Peyer's patch (tissue), 4 donors: ENCODE results near the gene IL17RD.

ENCODE experiments used
- POLR2A ChIP-seq, 2 donors: fragments of 450-650 bp; IDR thresholded peaks; one replicate each; pipeline ENCODE4 v1.5.1; 2017; ENCODE audit warnings: antibody characterized with exemption in 2 of 2, mild to moderate bottlenecking in 2 of 2, moderate library complexity in 2 of 2
- TF ChIP-seq, protein P1 (sequence below), 6 experiments: fragments of 450-650 bp in 4 of 6; fragments of 200-600 bp in 2 of 6; sonication (generic) in 1 of 6; IDR thresholded peaks; one replicate each; pipeline ENCODE4 v1.5.1; 2017 to 2019; ENCODE audit warnings: antibody characterized with exemption in 6 of 6, mild to moderate bottlenecking in 3 of 6, moderate library complexity in 1 of 6

DNA sequence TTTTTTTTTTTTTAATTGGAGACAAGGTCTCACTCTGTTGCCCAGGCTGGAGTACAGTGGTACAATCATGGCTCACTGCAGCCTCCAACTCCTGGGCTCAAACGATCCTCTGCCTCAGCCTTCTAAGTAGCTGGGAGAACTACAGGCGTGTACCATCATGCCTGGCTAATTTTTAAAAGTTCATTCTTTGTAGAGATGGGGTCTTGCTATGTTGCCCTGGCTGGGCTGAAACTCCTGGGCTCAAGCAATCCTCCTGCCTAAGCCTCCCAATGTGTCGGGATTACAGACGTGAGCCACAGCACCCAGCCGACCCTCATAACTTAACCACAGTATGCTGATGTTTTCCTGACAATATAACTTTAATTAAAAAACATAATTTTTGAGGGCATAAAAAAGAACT is 24.3 kb downstream of the IL17RD start:
- TF ChIP-seq, protein P1, sequence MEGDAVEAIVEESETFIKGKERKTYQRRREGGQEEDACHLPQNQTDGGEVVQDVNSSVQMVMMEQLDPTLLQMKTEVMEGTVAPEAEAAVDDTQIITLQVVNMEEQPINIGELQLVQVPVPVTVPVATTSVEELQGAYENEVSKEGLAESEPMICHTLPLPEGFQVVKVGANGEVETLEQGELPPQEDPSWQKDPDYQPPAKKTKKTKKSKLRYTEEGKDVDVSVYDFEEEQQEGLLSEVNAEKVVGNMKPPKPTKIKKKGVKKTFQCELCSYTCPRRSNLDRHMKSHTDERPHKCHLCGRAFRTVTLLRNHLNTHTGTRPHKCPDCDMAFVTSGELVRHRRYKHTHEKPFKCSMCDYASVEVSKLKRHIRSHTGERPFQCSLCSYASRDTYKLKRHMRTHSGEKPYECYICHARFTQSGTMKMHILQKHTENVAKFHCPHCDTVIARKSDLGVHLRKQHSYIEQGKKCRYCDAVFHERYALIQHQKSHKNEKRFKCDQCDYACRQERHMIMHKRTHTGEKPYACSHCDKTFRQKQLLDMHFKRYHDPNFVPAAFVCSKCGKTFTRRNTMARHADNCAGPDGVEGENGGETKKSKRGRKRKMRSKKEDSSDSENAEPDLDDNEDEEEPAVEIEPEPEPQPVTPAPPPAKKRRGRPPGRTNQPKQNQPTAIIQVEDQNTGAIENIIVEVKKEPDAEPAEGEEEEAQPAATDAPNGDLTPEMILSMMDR (IDR thresholded peaks at IDR 0.05): no peak
- TF ChIP-seq POLR2A (IDR thresholded peaks at IDR 0.05): no peak
